CD4-positive, alpha-beta memory T cell (primary cell): ENCODE data around the gene TNFRSF9. TPM values are rescaled to one million over a fixed set of nuclear protein-coding genes. Genes with fewer than 3 reads are reported as not detected.
"Not testable (repeated sequence)": the region's sequence is repeated elsewhere in the genome, so short reads cannot be mapped to it uniquely, and the experiment has no call there.

ENCODE experiments used
- CTCF ChIA-PET: fragments of 350-600 bp; sonication (Branson Sonifier 250); formaldehyde crosslinking; loops from one replicate; lab custom pipeline; 2021; ENCODE audit warnings: inconsistent platforms; ENCODE audit not compliant: partially characterized antibody; lab: Charles Lee
- POLR2A ChIA-PET: fragments of 350-600 bp; sonication (Branson Sonifier 250); formaldehyde crosslinking; loops from one replicate; lab custom pipeline; 2021; ENCODE audit not compliant: partially characterized antibody; lab: Charles Lee
- DNase-seq, 5 donors: peaks; one replicate each; pipeline versions ENCODE4 v3.0.0 to v3.0.0-alpha.2; 2020 to 2022; ENCODE audit warnings: mixed read lengths in 1 of 5
- H3K27ac ChIP-seq: one replicate; pipeline ENCODE4 v1.7.0; 2013; ENCODE audit warnings: low read depth, low read length
- H3K27me3 ChIP-seq: 2 replicates; pipeline ENCODE4 v1.7.0; 2013; ENCODE audit warnings: mild to moderate bottlenecking, low read length, moderate library complexity; ENCODE audit not compliant: insufficient read depth
- H3K36me3 ChIP-seq: 2 replicates; pipeline ENCODE4 v1.7.0; 2013; ENCODE audit warnings: mild to moderate bottlenecking, low read length, moderate library complexity; ENCODE audit not compliant: insufficient read depth
- H3K4me1 ChIP-seq: 2 replicates; pipeline ENCODE4 v1.7.0; 2013; ENCODE audit warnings: mild to moderate bottlenecking, low read length, moderate library complexity; ENCODE audit not compliant: insufficient read depth
- H3K4me3 ChIP-seq, 2 donors: one replicate each; pipeline ENCODE4 v1.7.0; 2013; ENCODE audit warnings: low read length in 2 of 2, mild to moderate bottlenecking in 1 of 2
- H3K9me3 ChIP-seq, 2 donors: one replicate each; pipeline ENCODE4 v1.7.0; 2013; ENCODE audit warnings: low read length in 2 of 2, control low read depth in 1 of 2; ENCODE audit not compliant: control insufficient read depth in 1 of 2
- H3K27ac Mint-ChIP-seq, 7 donors: one replicate each; pipeline ENCODE4 v1.8.0; 2020 to 2021; ENCODE audit warnings: mixed read lengths in 7 of 7, mild to moderate bottlenecking in 6 of 7, inconsistent platforms in 3 of 7, moderate library complexity in 3 of 7
- H3K27me3 Mint-ChIP-seq, 2 donors: one replicate each; pipeline ENCODE4 v1.8.0; 2020 to 2021; ENCODE audit warnings: mixed read lengths in 2 of 2
- H3K36me3 Mint-ChIP-seq, 2 donors: one replicate each; pipeline ENCODE4 v1.8.0; 2020 to 2021; ENCODE audit warnings: mixed read lengths in 2 of 2, inconsistent platforms in 1 of 2, mild to moderate bottlenecking in 1 of 2
- H3K4me1 Mint-ChIP-seq, 4 donors: one replicate each; pipeline ENCODE4 v1.8.0; 2020 to 2021; ENCODE audit warnings: mixed read lengths in 4 of 4, mild to moderate bottlenecking in 1 of 4
- H3K4me3 Mint-ChIP-seq, 8 donors: one replicate each; pipeline ENCODE4 v1.8.0; 2020 to 2021; ENCODE audit warnings: mixed read lengths in 8 of 8, mild to moderate bottlenecking in 7 of 8, moderate library complexity in 6 of 8, inconsistent platforms in 3 of 8
- H3K9me3 Mint-ChIP-seq, 8 donors: one replicate each; pipeline ENCODE4 v1.8.0; 2020 to 2021; ENCODE audit warnings: mixed read lengths in 8 of 8, mild to moderate bottlenecking in 5 of 8, inconsistent platforms in 3 of 8, moderate library complexity in 1 of 8
- intact Hi-C: fragments of 100-400 bp; cut with micrococcal nuclease; formaldehyde crosslinking; loops from one replicate; pipeline ENCODE4 v1.15.1; 2023
- polyA plus RNA-seq, 2 donors: library from polyadenylated mRNA; unstranded; fragments of 300-500 nt; fragmentation: Illumina TruSeq; gene quantifications; one replicate each; pipeline ENCODE4 v1.2.3, GENCODE V29; 2021
- total RNA-seq, 2 experiments: library from RNA; stranded (reverse); gene quantifications; one replicate each; pipeline ENCODE4 v1.2.3, GENCODE V29; 2021

The TNFRSF9 gene
- total and polyA plus RNA-seq, 4 experiments from 2014 or later = 0.15 to 0.56 (median 0.53) TPM; not detected in 1

- Histone ChIP-seq H3K9me3 (no peaks in the 10 kb centered on the region), H3K27me3 (no peaks in the 10 kb centered on the region), H3K4me1 (peaks cover 49% of the 10 kb centered on the region), H3K36me3 (peaks cover 66% of the 10 kb centered on the region), H3K27ac (no peak overlapping the region), H3K4me3 (no peak overlapping the region)
- DNase-seq = no peak
- Mint-ChIP-seq H3K27ac (peak overlapping the region in 3 of 7 donors; percentile 2 to 75 (median 22)), H3K4me1 (peaks cover 26 to 52% (median 41%) of the 10 kb centered on the region in 4 donors), H3K9me3 (no peaks in the 10 kb centered on the region), H3K36me3 (peaks cover 46 to 71% of the 10 kb centered on the region in 2 donors), H3K4me3 (no peak overlapping the region), H3K27me3 (no peaks in the 10 kb centered on the region)
- intact Hi-C loops = no loop called here
- POLR2A ChIA-PET = no interaction called here
- CTCF ChIA-PET = interaction anchor here (1.6 kb wide), 1 partner anchor 14 kb away, joined by 7 read pairs; no protein-coding TSS in a partner anchor
Measured at GRCh38 chr1:7967651-7968050, 27.0 kb upstream of the TNFRSF9 start.

- peak overlapping the region in 3 of 8 donors; percentile 6 to 35 (median 12) for H3K4me3 Mint-ChIP-seq
- no peak overlapping the region for H3K27ac ChIP-seq
- no peaks in the 10 kb centered on the region for H3K27me3 Mint-ChIP-seq
- CTCF ChIA-PET = interaction anchor here (1.6 kb wide), 1 partner anchor 14 kb away, joined by 7 read pairs; no protein-coding TSS in a partner anchor
- H3K4me1 Mint-ChIP-seq = peaks cover 29 to 57% (median 45%) of the 10 kb centered on the region in 4 donors
- no peaks in the 10 kb centered on the region for H3K9me3 Mint-ChIP-seq
- peaks cover 46 to 70% of the 10 kb centered on the region in 2 donors for H3K36me3 Mint-ChIP-seq
- H3K27me3 ChIP-seq = no peaks in the 10 kb centered on the region
- H3K36me3 ChIP-seq = peaks cover 66% of the 10 kb centered on the region
- intact Hi-C loops = no loop called here
- H3K4me1 ChIP-seq = peaks cover 54% of the 10 kb centered on the region
- H3K9me3 ChIP-seq = no peaks in the 10 kb centered on the region
- peak overlapping the region in 4 of 7 donors; percentile 2 to 64 (median 30) for H3K27ac Mint-ChIP-seq
- no peak overlapping the region for H3K4me3 ChIP-seq
- DNase-seq = no peak
- POLR2A ChIA-PET = no interaction called here
Measured at GRCh38 chr1:7967196-7967595, 26.6 kb upstream of the TNFRSF9 start.

DNA sequence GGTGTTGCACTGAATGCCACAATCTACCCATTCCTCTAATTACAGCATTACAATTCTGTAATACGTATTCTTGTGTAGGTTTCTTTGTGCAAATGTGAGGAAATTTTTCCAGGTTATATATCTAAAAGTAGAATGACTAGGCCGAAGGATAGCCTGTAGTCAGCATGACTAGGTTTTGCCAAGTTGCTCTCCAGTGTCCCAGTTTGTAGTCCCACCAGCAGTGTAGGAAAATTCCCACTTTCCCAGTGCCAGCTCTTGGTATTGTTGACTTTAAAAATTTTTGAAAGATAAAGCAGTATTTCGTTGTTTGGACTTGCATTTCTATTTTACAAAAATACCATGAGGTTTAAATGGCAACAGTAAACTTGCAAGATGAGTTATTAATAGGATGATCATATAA, 23.8 kb upstream of the TNFRSF9 start:
- POLR2A ChIA-PET = no interaction called here
- no peak overlapping the region for H3K4me3 ChIP-seq
- no peak overlapping the region for H3K27ac ChIP-seq
- DNase-seq = no peak
- intact Hi-C loops = loop anchor here (5.0 kb wide), 1 partner anchor 188 kb away; no protein-coding TSS in a partner anchor
- Mint-ChIP-seq H3K27ac (peak overlapping the region in 5 of 7 donors; percentile 17 to 99 (median 82)), H3K27me3 (no peaks in the 10 kb centered on the region), H3K4me3 (peak overlapping the region in 3 of 8 donors; percentile 19 to 51 (median 49)), H3K9me3 (no peaks in the 10 kb centered on the region), H3K36me3 (peaks cover 29 to 60% of the 10 kb centered on the region in 2 donors), H3K4me1 (peaks cover 37 to 79% (median 58%) of the 10 kb centered on the region in 4 donors)
- H3K9me3 ChIP-seq = no peaks in the 10 kb centered on the region
- no peaks in the 10 kb centered on the region for H3K27me3 ChIP-seq
- H3K36me3 ChIP-seq = peaks cover 47% of the 10 kb centered on the region
- CTCF ChIA-PET = interaction anchor here (3.8 kb wide), 1 partner anchor 11 kb away, joined by 13 read pairs; no protein-coding TSS in a partner anchor
- peaks cover 66% of the 10 kb centered on the region for H3K4me1 ChIP-seq

- not testable (repeated sequence) for DNase-seq
- CTCF ChIA-PET = interaction anchor here (3.8 kb wide), 1 partner anchor 12 kb away, joined by 13 read pairs; no protein-coding TSS in a partner anchor
- peaks cover 24 to 55% of the 10 kb centered on the region in 2 donors for H3K36me3 Mint-ChIP-seq
Measured at GRCh38 chr1:7963841-7964240, 23.2 kb upstream of the TNFRSF9 start.

GRCh38 chr1:7963378-7963730, 22.7 kb upstream of the TNFRSF9 start:
- H3K9me3 ChIP-seq, H3K9me3 Mint-ChIP-seq, H3K4me3 ChIP-seq, H3K27ac ChIP-seq, POLR2A ChIA-PET, H3K27me3 Mint-ChIP-seq, DNase-seq, H3K27me3 ChIP-seq: not testable (repeated sequence)
- intact Hi-C loops = loop anchor here (5.0 kb wide), 1 partner anchor 189 kb away; no protein-coding TSS in a partner anchor
- H3K36me3 Mint-ChIP-seq = peaks cover 22 to 54% of the 10 kb centered on the region in 2 donors
- peak overlapping the region in 6 of 8 donors; percentile 36 to 99 (median 80) for H3K4me3 Mint-ChIP-seq
- H3K27ac Mint-ChIP-seq = peak overlapping the region in 4 of 7 donors; percentile 50 to 99 (median 72)
- peaks cover 37% of the 10 kb centered on the region for H3K36me3 ChIP-seq
- peaks cover 66% of the 10 kb centered on the region for H3K4me1 ChIP-seq
- CTCF ChIA-PET = interaction anchor here (0.7 to 3.8 kb wide), 3 partner anchors 12 to 39 kb away, joined by 3 to 13 read pairs (median 8); no protein-coding TSS in a partner anchor
- H3K4me1 Mint-ChIP-seq = peaks cover 37 to 75% (median 59%) of the 10 kb centered on the region in 4 donors

More at GRCh38 chr1:7963841-7964240, 23.2 kb upstream of the TNFRSF9 start:
- Mint-ChIP-seq H3K27ac (peak overlapping the region in 6 of 7 donors; percentile 8 to 99 (median 72)), H3K4me3 (peak overlapping the region in 7 of 8 donors; percentile 12 to 88 (median 57)), H3K4me1 (peaks cover 39 to 77% (median 60%) of the 10 kb centered on the region in 4 donors)
- H3K9me3 ChIP-seq, POLR2A ChIA-PET, H3K27me3 ChIP-seq, H3K4me3 ChIP-seq, H3K27me3 Mint-ChIP-seq, H3K9me3 Mint-ChIP-seq, H3K27ac ChIP-seq: not testable (repeated sequence)
- peaks cover 66% of the 10 kb centered on the region for H3K4me1 ChIP-seq
- peaks cover 42% of the 10 kb centered on the region for H3K36me3 ChIP-seq
- intact Hi-C loops = loop anchor here (5.0 kb wide), 1 partner anchor 188 kb away; no protein-coding TSS in a partner anchor

- Histone ChIP-seq H3K4me1 (peaks cover 66% of the 10 kb centered on the region), H3K4me3 (peak overlapping the region in 1 of 2 donors; percentile 86), H3K36me3 (peaks cover 37% of the 10 kb centered on the region), H3K9me3 (no peaks in the 10 kb centered on the region), H3K27me3 (no peaks in the 10 kb centered on the region), H3K27ac (peak overlapping the region; percentile 94)
- ChIA-PET POLR2A (interaction anchor here (0.6 to 2.1 kb wide), 7 partner anchors 13 to 464 kb away, joined by 3 to 12 read pairs (median 4); partner anchors contain the start of gene TNFRSF9), CTCF (interaction anchor here (0.7 to 3.8 kb wide), 4 partner anchors 13 to 39 kb away, joined by 3 to 13 read pairs (median 6); no protein-coding TSS in a partner anchor)
- no peaks in the 10 kb centered on the region for H3K27me3 Mint-ChIP-seq
- no peaks in the 10 kb centered on the region for H3K9me3 Mint-ChIP-seq
- peak overlapping the region; percentile 88 to 99 (median 92) for H3K4me3 Mint-ChIP-seq
- H3K27ac Mint-ChIP-seq = peak overlapping the region; percentile 94 to 99 (median 97)
- peaks cover 22 to 54% of the 10 kb centered on the region in 2 donors for H3K36me3 Mint-ChIP-seq
- peaks cover 37 to 75% (median 59%) of the 10 kb centered on the region in 4 donors for H3K4me1 Mint-ChIP-seq
- DNase-seq = no peak
- intact Hi-C loops = loop anchor here (5.0 kb wide), 1 partner anchor 189 kb away; no protein-coding TSS in a partner anchor
Measured at GRCh38 chr1:7962636-7963377, 22.2 kb upstream of the TNFRSF9 start.
